Mucosa of rectum (tissue), 2 donors: ENCODE measurements around the gene DENND6B.

Experiments
- H3K27ac ChIP-seq, 2 donors: one replicate each; pipeline ENCODE4 v1.7.0; 2013; ENCODE audit warnings: inconsistent platforms in 2 of 2, low read depth in 2 of 2, low read length in 2 of 2
- H3K27me3 ChIP-seq, 2 donors: one replicate each; pipeline ENCODE4 v1.7.0; 2013; ENCODE audit warnings: low read length in 2 of 2; ENCODE audit not compliant: control insufficient read depth in 2 of 2, insufficient read depth in 2 of 2
- H3K36me3 ChIP-seq, 2 donors: one replicate each; pipeline ENCODE4 v1.7.0; 2013; ENCODE audit warnings: low read length in 2 of 2; ENCODE audit not compliant: control insufficient read depth in 2 of 2, insufficient read depth in 2 of 2
- H3K4me1 ChIP-seq, 2 donors: one replicate each; pipeline ENCODE4 v1.7.0; 2013; ENCODE audit warnings: low read length in 2 of 2, mild to moderate bottlenecking in 1 of 2; ENCODE audit not compliant: control insufficient read depth in 2 of 2, insufficient read depth in 2 of 2
- H3K4me3 ChIP-seq, 2 donors: one replicate each; pipeline ENCODE4 v1.7.0; 2013; ENCODE audit warnings: low read length in 2 of 2
- H3K9ac ChIP-seq, 2 donors: one replicate each; pipeline ENCODE4 v1.7.0; 2013; ENCODE audit warnings: low read length in 2 of 2, low read depth in 1 of 2, mild to moderate bottlenecking in 1 of 2
- H3K9me3 ChIP-seq, 2 donors: one replicate each; pipeline ENCODE4 v1.7.0; 2013; ENCODE audit warnings: low read length in 2 of 2; ENCODE audit not compliant: control insufficient read depth in 2 of 2
- donor health status: healthy.
- donor health status: Normal muscosa, but diverticular disease.

DENND6B gene

DNA sequence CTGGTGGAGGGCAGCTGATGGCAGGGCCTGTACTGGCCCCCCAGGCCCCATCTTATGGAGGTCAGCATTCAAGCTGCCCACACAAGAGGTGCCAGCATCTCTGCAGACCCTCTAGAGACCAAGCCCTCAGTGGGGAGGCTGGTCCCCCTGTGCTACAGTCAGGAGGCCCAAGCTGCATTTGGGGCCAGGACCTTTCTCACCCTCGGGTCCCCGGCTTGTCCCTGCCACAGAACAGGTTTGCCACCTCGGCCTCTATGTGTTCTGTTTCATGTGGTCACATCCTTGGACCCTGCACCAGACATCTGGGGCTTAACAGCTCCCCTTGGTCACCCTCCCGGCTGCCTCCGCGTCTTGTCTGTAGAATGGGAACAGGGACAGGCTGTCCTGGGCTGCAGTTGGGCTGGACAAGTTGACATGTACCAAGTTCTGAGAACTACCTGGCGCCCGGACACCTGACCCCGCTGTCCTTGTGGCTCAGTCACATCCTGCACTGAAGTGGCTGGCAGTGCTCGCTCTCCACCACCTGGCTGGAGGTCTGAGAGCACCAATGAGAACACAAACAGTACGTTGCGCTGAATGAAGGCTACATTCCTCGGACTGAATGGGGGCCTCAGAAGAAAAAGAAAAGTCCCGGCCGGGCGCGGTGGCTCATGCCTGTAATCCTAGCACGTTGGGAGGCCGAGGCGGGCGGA lies 16.6 kb downstream of the DENND6B start:
- Histone ChIP-seq H3K36me3 (no peaks in the 10 kb centered on the region), H3K27ac (peak overlapping the region in 1 of 2 donors; percentile 0), H3K4me3 (no peak overlapping the region), H3K27me3 (no peaks in the 10 kb centered on the region), H3K9me3 (no peaks in the 10 kb centered on the region), H3K4me1 (peaks cover 34 to 35% of the 10 kb centered on the region in 2 donors), H3K9ac (no peak overlapping the region)

DNA sequence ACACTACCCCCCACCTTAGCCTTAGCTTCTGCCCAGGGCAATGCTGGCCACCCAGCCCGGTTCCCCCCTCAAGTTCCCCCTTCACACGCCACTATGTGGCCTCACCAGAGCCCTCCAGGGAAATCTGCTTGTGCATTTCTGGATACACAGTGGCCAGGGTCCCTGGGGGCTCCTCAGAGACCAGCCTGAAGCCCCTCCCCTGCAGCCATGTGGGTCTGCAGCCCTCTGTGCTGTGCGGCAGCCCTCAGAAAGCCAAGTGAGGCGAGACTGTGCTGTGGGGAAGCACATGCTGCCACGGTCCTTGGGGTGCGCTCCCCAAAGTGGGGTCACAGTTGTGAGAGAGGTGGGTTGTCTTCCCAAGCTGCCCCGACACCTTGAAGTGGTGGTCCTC lies 17.2 kb downstream of the DENND6B start:
- no peaks in the 10 kb centered on the region for H3K36me3 ChIP-seq
- H3K4me1 ChIP-seq, result peaks cover 34 to 39% of the 10 kb centered on the region in 2 donors
- H3K27me3 ChIP-seq, result no peaks in the 10 kb centered on the region
- H3K9me3 ChIP-seq, result no peaks in the 10 kb centered on the region
- no peak overlapping the region for H3K4me3 ChIP-seq
- H3K9ac ChIP-seq, result no peak overlapping the region
- H3K27ac ChIP-seq, result peak overlapping the region; percentile 69 to 77

DNA sequence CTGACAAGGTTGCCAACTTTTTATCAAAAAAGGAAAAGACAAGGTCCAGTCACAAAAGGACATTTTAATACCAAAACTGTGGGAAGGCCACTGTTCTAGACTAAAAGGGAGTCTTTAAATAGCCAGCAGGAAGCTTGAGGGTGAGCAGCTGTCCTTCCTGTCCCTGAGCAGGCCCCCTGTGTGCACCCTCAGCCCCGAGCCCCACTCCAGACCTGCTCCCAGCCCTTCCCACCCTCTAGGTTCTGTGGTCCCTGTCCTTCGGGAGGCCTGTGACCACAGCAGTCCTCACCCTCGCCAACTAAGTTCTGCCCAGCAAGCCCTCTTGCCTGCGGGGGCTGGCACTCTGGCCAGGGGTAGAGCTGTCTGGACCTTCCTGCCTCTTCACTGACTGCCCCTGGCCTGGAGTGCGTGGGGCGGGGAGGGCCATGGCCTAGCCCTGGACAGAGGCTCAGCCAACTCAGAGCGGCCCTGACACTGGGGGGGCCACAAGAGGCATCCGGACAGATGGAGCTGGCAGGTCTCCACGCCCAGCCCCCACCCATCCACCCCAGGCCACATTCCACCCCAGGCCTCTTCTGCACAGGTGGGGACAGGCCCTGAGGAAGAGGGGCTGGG lies 17.7 kb downstream of the DENND6B start:
- peak overlapping the region in 1 of 2 donors; percentile 13 for H3K4me3 ChIP-seq
- peak overlapping the region; percentile 69 to 77 for H3K27ac ChIP-seq
- H3K9me3 ChIP-seq, result no peaks in the 10 kb centered on the region
- peak overlapping the region; percentile 12 to 32 for H3K9ac ChIP-seq
- peaks cover 35 to 38% of the 10 kb centered on the region in 2 donors for H3K4me1 ChIP-seq
- H3K36me3 ChIP-seq, result no peaks in the 10 kb centered on the region
- no peaks in the 10 kb centered on the region for H3K27me3 ChIP-seq

DNA sequence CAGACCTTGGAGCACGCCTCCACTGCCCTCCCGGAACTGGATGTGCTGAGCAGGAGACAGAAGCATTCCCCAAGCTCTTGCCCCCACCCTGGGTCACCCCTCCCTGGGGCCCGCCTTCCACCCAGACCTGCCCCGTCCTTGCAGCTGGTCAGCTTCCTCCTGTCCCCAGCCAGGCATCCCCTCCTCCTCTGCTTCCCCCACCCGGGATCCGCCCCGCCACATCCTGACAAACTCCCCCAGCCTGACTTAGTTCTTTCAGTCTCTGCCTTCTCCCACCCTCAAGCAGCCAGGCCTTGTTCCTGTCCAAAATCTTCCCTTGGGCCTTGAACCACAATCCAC lies 18.2 kb downstream of the DENND6B start:
- Histone ChIP-seq H3K27ac (peak overlapping the region; percentile 72 to 77), H3K9ac (peak overlapping the region in 1 of 2 donors; percentile 12), H3K9me3 (no peaks in the 10 kb centered on the region), H3K4me3 (no peak overlapping the region), H3K36me3 (no peaks in the 10 kb centered on the region), H3K4me1 (peaks cover 38 to 41% of the 10 kb centered on the region in 2 donors), H3K27me3 (no peaks in the 10 kb centered on the region)

DNA sequence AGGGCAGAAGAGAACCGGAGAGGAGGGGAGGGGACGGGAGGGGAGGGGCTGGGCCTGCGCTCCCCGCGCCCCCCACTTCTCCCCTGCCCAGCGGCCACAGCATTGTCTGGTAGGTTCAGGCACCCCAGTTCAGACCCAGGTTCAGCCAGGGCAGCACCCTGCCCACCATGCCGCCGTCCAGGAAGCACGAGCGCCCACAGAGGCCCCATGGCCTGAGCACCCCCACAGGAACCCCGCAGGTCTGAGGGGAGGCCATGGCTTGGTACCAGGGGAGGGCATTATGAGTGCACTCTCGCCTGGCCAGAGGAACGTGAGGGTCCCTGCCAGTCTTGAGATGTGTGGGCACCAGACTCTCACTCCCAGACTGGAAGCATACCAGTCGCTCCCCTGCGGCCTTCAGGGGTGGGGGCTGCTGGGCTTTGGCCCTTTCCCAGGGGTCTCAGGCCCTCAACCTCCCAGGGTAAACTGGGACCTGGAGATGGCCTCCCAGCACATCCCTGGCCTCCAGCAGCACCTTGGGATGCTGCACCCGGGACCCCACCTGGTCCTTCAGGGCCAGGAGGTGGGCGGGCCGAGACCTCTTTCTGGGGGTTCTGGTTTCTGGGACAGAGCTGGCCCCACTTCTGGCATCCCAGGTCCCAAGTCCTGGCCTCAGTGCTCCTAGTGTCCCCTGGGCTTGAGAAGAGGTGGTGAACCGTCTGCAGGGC lies 18.8 kb downstream of the DENND6B start:
- Histone ChIP-seq H3K4me1 (peaks cover 43 to 47% of the 10 kb centered on the region in 2 donors), H3K9ac (no peak overlapping the region), H3K36me3 (no peaks in the 10 kb centered on the region), H3K4me3 (no peak overlapping the region), H3K9me3 (no peaks in the 10 kb centered on the region), H3K27me3 (no peaks in the 10 kb centered on the region), H3K27ac (peak overlapping the region; percentile 72 to 77)

DNA sequence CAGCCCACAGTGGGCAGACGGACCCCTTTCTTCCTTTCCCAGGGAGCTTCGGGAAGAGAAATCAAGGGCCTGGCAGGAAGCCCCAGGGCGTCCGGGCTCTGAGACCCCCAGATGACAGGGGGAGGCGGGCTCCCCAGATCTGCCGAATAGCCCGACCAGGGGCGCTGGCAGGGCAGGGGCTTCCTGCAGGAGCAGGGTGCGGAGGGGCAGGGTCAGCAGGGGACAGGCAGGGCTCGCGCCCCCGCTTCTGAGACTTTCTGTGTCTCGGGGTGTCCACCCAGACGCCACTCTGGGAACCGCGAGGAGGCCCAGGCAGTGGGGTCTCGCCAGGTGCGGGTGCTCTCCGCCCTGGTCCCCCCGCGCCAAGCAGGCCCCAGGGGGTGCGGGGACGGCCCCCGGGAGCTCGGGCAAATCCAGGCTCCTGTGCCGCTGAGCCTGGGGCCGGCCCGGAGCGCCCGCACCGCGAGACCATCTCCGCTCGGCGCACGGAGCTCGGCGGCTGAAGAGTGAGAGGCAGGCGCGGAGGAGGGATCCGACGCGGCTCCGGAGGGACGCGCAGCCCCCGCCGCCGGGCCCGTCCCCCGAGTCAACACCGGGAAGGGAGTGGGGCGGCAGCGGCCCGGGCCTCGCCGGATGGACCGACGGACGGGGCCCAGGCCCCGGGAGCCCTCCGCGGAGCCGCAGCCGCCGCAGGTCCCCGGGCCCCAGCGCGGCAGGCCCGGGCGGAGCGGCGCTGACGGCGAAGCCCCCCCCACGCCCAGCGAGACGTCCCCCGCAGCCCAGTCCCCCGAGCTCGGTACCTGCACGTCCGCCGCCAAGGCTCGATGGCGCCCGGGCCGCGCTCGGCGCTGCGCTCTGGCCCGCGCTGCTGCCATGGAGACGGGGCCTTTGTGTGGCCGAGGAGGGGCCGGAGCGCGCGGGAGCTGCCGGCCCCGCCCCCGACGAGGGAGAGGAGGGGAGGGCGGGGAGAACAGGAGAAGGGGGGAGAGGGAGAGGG lies 19.8 kb downstream of the DENND6B start, which contains the start of gene PLXNB2:
Gene PLXNB2 (minus strand): TSS at position 894 of the 997 bp plus-strand sequence. CDS start 17,062 bp downstream, outside the sequence.
- Histone ChIP-seq H3K36me3 (no peaks in the 10 kb centered on the region), H3K27me3 (no peaks in the 10 kb centered on the region), H3K27ac (peak within 1 kb of the TSS; percentile 91 to 95), H3K9ac (peak within 1 kb of the TSS; percentile 88 to 93), H3K4me3 (peak within 1 kb of the TSS; percentile 82 to 84), H3K4me1 (peaks cover 53 to 57% of the 10 kb centered on the region in 2 donors), H3K9me3 (no peaks in the 10 kb centered on the region)

DNA sequence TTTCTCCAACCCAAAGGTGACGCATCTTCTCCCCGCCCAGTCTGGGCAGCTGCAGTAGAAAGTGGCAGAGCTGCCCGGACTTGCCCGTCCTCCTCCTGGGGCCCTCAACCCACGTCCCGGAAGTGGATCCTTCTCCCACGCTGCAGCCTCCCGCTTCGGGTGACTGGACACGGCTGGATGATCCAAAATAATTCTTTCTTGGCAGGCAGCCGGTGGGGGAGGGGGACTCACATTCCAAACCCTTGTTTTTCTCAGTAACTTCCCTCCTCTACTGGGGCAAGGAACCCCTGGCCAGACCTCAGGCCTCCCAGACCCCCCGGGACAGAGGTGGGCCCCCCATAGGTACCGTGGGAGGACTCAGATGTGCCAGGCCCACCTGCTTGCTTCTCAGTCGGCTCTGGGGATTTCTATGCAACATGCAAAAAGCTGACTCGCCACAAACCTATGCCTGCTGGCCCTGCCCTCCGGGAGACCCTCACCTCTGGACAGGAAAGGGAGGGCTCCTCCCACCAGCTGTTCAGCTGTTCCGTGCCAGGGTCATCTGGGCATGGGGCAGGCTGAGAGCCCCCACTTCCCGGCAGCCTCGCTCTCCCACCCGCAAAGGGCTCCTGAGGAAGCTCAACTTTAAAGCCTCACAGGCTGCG lies 20.8 kb downstream of the DENND6B start:
- Histone ChIP-seq H3K9ac (peak overlapping the region; percentile 88 to 93), H3K27ac (peak overlapping the region; percentile 91 to 95), H3K36me3 (no peaks in the 10 kb centered on the region), H3K9me3 (no peaks in the 10 kb centered on the region), H3K4me3 (peak overlapping the region; percentile 82 to 84), H3K4me1 (peaks cover 63 to 67% of the 10 kb centered on the region in 2 donors), H3K27me3 (no peaks in the 10 kb centered on the region)

DNA sequence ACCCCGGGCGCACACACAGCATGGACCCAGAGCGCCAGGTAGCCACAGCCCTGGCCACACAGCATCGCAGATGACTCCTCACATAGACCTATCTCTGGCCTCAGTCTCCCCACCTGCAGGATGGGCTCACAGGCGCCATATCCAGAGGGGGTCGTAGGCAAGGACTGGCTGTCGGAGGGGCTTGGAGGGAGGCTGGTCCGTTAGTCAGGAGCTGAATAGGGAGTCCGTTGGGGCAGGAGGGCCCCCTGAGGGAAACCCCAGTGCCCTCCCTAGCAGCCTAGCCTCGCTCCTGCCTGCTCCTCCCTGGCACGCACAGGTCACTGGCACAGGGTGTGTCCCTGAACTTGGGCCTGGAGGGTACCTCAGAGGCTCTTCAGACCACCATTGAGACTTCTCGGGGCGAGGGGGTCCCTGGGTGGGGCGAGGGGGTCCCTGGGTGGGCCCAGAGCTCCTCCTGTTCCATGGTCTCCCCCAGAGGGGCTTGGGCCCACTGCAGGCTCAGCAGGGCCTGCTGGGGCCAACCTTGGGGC lies 21.4 kb downstream of the DENND6B start:
- Histone ChIP-seq H3K9ac (peak overlapping the region; percentile 88 to 93), H3K27me3 (no peaks in the 10 kb centered on the region), H3K9me3 (no peaks in the 10 kb centered on the region), H3K4me1 (peaks cover 69 to 73% of the 10 kb centered on the region in 2 donors), H3K36me3 (no peaks in the 10 kb centered on the region), H3K4me3 (peak overlapping the region; percentile 82 to 84), H3K27ac (peak overlapping the region; percentile 91 to 95)
